ENCODE results near the gene C1QTNF8.
"Not testable (repeated sequence)": the region's sequence is repeated elsewhere in the genome, so short reads cannot be mapped to it uniquely, and the experiment has no call there.

C1QTNF8 gene

GRCh38 chr16:1095450-1096168 is 435 bp downstream of the C1QTNF8 start:
- H3K27me3 ChIP-seq = peaks cover 36 to 82% (median 59%) of the 10 kb centered on the region in 11 experiments
- peak overlapping the region in 8 of 11 experiments; percentile 56 to 92 (median 73); a peak in 13 of 22 replicates for H3K4me2 ChIP-seq
- peaks cover 0 to 72% (median 49%) of the 10 kb centered on the region in 10 experiments; a peak in 16 of 20 replicates for H3K4me1 ChIP-seq
- no peak overlapping the region for H3K4me3 ChIP-seq
- no peak for TF ChIP-seq Cebpa-rat (IDR thresholded peaks at IDR 0.05)
- no peaks in the 10 kb centered on the region for H3K36me3 ChIP-seq
- H3K9me3 ChIP-seq (replicated peaks in 1 of 11) = peaks cover 0 to 9% (median 7%) of the 10 kb centered on the region in 11 experiments; a peak in 13 of 22 replicates
- no peak overlapping the region for H3K9ac ChIP-seq
- peaks cover 0 to 70% (median 36%) of the 10 kb centered on the region in 11 experiments; a peak in 15 of 22 replicates for H4K20me1 ChIP-seq
- no peak overlapping the region for H3K27ac ChIP-seq

GRCh38 chr16:1094601-1095449 is 1.2 kb downstream of the C1QTNF8 start:
- H4K20me1 ChIP-seq = peaks cover 0 to 64% (median 36%) of the 10 kb centered on the region in 11 experiments; a peak in 15 of 22 replicates
- H3K9ac ChIP-seq = no peak overlapping the region
- peaks cover 5 to 75% (median 56%) of the 10 kb centered on the region in 10 experiments; a peak in 19 of 20 replicates for H3K4me1 ChIP-seq
- peaks cover 44 to 84% (median 67%) of the 10 kb centered on the region in 11 experiments for H3K27me3 ChIP-seq
- no peak overlapping the region for H3K4me3 ChIP-seq
- H3K27ac ChIP-seq = no peak overlapping the region
- H3K36me3 ChIP-seq = no peaks in the 10 kb centered on the region
- H3K9me3 ChIP-seq (replicated peaks in 1 of 11) = peaks cover 0 to 9% (median 7%) of the 10 kb centered on the region in 11 experiments; a peak in 13 of 22 replicates
- TF ChIP-seq Cebpa-rat (IDR thresholded peaks at IDR 0.05) = no peak
- H3K4me2 ChIP-seq = peak overlapping the region in 6 of 11 experiments; percentile 56 to 92 (median 77); a peak in 9 of 22 replicates

GRCh38 chr16:1094124-1094479 is 1.9 kb downstream of the C1QTNF8 start:
- peaks cover 7 to 69% (median 50%) of the 10 kb centered on the region in 10 experiments; a peak in 19 of 20 replicates for H3K4me1 ChIP-seq
- no peak overlapping the region for H3K4me3 ChIP-seq
- H4K20me1 ChIP-seq = peaks cover 0 to 57% (median 36%) of the 10 kb centered on the region in 11 experiments; a peak in 15 of 22 replicates
- TF ChIP-seq Cebpa-rat (IDR thresholded peaks at IDR 0.05) = no peak
- H3K27me3 ChIP-seq = peaks cover 51 to 84% (median 72%) of the 10 kb centered on the region in 11 experiments
- H3K36me3 ChIP-seq = no peaks in the 10 kb centered on the region
- no peak overlapping the region for H3K27ac ChIP-seq
- H3K9ac ChIP-seq = no peak overlapping the region
- H3K9me3 ChIP-seq (replicated peaks in 1 of 11) = peaks cover 0 to 10% (median 7%) of the 10 kb centered on the region in 11 experiments; a peak in 13 of 22 replicates
- H3K4me2 ChIP-seq = peak overlapping the region in 3 of 11 experiments; percentile 79 to 92 (median 86); a peak in 2 of 22 replicates

GRCh38 chr16:1093284-1094123 is 2.5 kb downstream of the C1QTNF8 start:
- Histone ChIP-seq H3K4me1 (peaks cover 7 to 63% (median 46%) of the 10 kb centered on the region in 10 experiments; a peak in 19 of 20 replicates), H3K9ac (no peak overlapping the region), H3K9me3 (replicated peaks in 1 of 11) (peaks cover 0 to 14% (median 8%) of the 10 kb centered on the region in 11 experiments; a peak in 16 of 22 replicates), H3K36me3 (no peaks in the 10 kb centered on the region), H4K20me1 (peaks cover 0 to 52% (median 35%) of the 10 kb centered on the region in 11 experiments; a peak in 15 of 22 replicates), H3K4me2 (no peak overlapping the region), H3K27me3 (peaks cover 57 to 88% (median 75%) of the 10 kb centered on the region in 11 experiments), H3K27ac (no peak overlapping the region), H3K4me3 (no peak overlapping the region)
- no peak for TF ChIP-seq Cebpa-rat (IDR thresholded peaks at IDR 0.05)

GRCh38 chr16:1092685-1093283 is 3.3 kb downstream of the C1QTNF8 start:
- peaks cover 63 to 88% (median 75%) of the 10 kb centered on the region in 11 experiments for H3K27me3 ChIP-seq
- H3K9me3 ChIP-seq (replicated peaks in 1 of 11) = peaks cover 0 to 21% (median 8%) of the 10 kb centered on the region in 11 experiments; a peak in 16 of 22 replicates
- H3K27ac ChIP-seq, H3K4me3 ChIP-seq, H3K9ac ChIP-seq, H3K4me2 ChIP-seq, H3K36me3 ChIP-seq: not testable (repeated sequence)
- peaks cover 7 to 56% (median 39%) of the 10 kb centered on the region in 10 experiments; a peak in 19 of 20 replicates for H3K4me1 ChIP-seq
- H4K20me1 ChIP-seq = peaks cover 0 to 44% (median 31%) of the 10 kb centered on the region in 11 experiments; a peak in 15 of 22 replicates

GRCh38 chr16:1091992-1092552 is 4.0 kb downstream of the C1QTNF8 start:
- no peak for TF ChIP-seq Cebpa-rat (IDR thresholded peaks at IDR 0.05)
- Histone ChIP-seq H4K20me1 (peaks cover 0 to 37% (median 27%) of the 10 kb centered on the region in 11 experiments; a peak in 15 of 22 replicates), H3K4me3 (no peak overlapping the region), H3K27me3 (peaks cover 62 to 88% (median 74%) of the 10 kb centered on the region in 11 experiments), H3K4me1 (peaks cover 7 to 49% (median 32%) of the 10 kb centered on the region in 10 experiments; a peak in 19 of 20 replicates), H3K36me3 (no peaks in the 10 kb centered on the region), H3K9me3 (replicated peaks in 1 of 11) (peaks cover 0 to 26% (median 8%) of the 10 kb centered on the region in 11 experiments; a peak in 16 of 22 replicates), H3K9ac (no peak overlapping the region), H3K27ac (no peak overlapping the region), H3K4me2 (no peak overlapping the region)

- H3K4me3 ChIP-seq = no peak overlapping the region
- H3K4me1 ChIP-seq = peaks cover 7 to 37% (median 20%) of the 10 kb centered on the region in 10 experiments; a peak in 18 of 20 replicates
Measured at GRCh38 chr16:1090620-1091587, 5.1 kb downstream of the C1QTNF8 start.

More at GRCh38 chr16:1090620-1091587, 5.1 kb downstream of the C1QTNF8 start:
- Histone ChIP-seq H3K36me3 (no peaks in the 10 kb centered on the region), H3K9ac (no peak overlapping the region), H4K20me1 (peaks cover 0 to 26% (median 15%) of the 10 kb centered on the region in 11 experiments; a peak in 14 of 22 replicates), H3K4me2 (peak overlapping the region in 10 of 11 experiments; percentile 29 to 49 (median 45); a peak in 17 of 22 replicates), H3K27me3 (peaks cover 50 to 87% (median 69%) of the 10 kb centered on the region in 11 experiments), H3K9me3 (replicated peaks in 1 of 11) (peaks cover 8 to 35% (median 17%) of the 10 kb centered on the region in 11 experiments), H3K27ac (no peak overlapping the region)
- TF ChIP-seq Cebpa-rat (IDR thresholded peaks at IDR 0.05) = no peak
